ENCODE data around the gene PTGES.
"Not testable (repeated sequence)": the region's sequence is repeated elsewhere in the genome, so short reads cannot be mapped to it uniquely, and the experiment has no call there.

Gene PTGES

DNA sequence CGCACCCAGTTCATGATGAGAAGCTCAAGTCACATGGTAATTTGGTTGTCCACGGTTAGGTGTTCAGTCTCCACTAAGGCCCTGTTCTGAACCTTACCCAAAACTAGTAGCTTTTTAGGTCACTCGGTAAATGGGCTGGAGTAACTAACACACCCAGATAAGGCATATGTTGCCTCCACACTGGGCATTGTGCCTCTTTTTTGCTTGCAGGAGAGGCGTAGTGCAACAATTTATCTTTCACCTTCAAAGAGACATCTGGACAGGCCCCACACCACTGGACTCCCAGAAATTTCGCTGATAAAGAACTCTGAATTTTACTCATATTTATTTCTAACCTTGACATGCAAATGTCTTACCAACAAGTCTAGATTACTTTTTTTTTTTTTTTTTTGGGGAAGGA, 16.8 kb upstream of the PTGES start:
- no peak for DNase-seq

DNA sequence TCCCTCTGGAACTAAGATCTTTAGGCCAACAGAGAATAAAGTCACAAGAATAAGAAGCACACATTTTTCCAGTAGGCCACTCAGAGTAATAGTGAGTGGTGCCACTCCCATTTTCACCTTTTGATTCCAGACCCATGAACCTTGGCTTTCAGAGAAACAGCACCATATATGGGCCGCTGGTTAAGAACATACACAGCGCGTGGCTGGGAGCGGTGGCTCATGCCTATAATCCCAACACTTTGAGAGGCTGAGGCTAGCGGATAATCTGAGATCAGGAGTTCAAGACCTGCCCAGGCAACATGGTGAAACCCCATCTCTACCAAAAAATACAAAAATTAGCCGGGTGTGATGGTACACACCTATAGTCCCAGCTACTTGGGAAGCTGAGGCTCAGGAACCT, 15.6 kb upstream of the PTGES start:
- DNase-seq, result no peak

DNA sequence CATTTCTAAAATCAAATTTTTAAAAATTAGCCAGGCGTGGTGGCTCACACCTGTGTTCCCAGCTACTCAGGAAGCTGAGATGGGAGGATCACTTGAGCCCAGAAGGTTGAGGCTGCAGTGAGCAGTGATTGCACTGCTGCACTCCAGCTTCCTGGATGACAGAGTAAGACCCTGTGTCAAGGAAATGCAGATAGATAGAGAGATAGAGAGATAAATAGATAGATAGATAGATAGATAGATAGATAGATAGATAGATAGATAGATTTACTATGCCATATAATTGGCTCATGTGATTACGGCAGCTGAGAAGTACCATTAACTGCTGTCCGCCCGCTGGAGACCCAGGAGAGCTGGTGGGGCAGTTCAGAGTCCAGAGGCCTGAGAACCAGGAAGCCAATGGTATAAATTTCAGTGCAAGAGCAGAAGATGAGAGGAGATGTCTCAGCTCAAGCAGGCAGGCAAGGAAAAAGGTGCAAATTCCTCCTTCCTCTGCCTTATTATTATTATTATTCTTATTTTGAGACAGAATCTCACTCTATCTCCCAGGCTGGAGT, 13.0 kb upstream of the PTGES start:
- DNase-seq, result no peak

DNA sequence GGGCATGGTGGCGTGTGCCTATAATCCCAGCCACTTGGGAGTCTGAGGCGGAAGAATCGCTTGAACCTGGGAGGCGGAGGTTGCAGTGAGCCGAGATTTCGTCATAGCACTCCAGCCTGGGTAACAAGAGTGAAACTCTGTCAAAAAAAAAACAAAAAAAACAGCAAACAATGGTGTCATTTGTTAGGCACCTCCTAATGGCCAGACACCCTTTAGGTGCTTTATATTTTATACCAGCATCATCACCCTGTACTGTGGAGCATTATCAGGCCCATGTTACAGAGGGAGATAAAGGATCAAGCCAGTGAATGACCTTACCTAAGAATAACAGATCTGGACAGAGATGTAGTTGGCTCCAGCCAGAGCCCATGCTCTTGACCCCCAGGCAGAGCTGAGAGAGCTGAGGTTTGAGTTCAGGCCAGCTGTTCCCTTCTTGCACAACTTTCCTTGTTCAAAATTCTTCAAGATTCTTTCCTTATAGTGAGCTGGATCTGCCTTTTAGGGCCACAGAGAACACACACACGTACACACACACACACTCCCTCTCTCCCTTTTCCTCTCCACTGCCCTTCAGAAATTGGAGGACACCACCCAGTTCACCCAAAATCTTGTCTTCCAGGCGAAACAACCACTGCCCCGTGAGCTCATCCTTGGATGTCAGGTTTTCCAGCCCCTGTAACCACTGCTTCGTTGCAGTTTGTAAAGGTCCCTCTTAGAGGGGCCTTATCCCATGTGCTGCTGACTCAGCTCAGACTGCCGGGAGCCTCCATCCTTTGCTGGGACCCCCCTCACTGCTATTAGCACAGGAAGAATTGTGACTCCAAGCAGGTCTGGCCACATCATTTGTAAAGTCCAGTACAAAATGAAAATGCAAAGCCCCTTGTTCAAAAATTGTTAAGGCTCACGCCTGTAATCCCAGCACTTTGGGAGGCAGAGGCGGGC, 10.4 kb upstream of the PTGES start:
- no peak for DNase-seq

GRCh38 chr9:129762370-129762984, 9.6 kb upstream of the PTGES start:
- not testable (repeated sequence) for DNase-seq

DNA sequence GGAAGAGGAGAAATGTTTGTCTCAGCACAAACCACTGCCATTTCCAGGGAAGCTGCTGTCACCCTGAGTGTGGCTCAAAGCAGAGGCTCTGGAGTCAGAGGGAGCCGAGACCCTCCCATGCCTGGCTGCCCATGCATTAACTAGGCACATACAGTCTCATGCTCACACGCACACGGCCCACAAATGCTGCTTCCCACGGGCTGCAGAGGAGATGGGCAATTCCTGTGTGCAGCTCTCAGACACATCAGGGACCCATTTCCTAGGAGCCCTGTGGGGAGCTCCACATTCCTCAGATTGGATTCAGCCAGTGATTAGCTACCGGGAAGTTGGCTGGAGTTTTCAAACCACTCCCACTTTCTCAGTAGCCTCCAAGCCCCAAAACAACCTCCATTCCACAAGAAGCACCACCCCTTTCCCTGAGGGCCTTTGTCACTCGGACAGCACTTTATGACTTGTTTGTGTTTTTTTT, 9.1 kb upstream of the PTGES start:
- DNase-seq, result no peak

DNA sequence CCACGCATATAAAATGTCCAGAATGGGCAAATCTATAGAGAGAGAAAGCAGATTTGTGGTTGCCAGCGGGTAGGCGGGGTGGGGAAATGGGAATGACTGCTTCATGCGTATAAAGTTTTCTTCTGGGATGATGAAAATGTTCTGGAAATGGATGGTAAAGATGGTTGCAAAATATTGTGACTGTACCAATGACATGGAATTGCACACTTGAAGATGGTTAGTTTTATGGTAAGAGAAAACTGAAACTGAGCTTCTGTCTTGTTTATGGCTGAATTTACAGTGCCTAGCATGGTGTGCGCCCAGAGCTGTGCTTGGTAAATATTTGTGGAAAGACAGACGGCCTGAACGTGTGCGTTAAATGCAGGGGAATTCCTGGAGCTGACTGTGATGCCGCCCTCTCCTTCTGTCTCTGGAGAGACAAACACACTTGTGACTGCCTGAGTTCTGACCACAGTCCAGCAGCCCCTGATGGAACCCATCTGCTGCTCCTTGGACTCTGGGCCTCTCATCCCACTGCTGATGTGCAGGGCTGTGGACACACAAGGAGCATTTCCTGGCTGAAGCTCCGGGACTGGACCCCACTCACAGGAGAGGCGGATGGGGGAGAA, 8.6 kb upstream of the PTGES start:
- no peak for DNase-seq

GRCh38 chr9:129760784-129761183, 7.9 kb upstream of the PTGES start:
- DNase-seq, result not testable (repeated sequence)

DNA sequence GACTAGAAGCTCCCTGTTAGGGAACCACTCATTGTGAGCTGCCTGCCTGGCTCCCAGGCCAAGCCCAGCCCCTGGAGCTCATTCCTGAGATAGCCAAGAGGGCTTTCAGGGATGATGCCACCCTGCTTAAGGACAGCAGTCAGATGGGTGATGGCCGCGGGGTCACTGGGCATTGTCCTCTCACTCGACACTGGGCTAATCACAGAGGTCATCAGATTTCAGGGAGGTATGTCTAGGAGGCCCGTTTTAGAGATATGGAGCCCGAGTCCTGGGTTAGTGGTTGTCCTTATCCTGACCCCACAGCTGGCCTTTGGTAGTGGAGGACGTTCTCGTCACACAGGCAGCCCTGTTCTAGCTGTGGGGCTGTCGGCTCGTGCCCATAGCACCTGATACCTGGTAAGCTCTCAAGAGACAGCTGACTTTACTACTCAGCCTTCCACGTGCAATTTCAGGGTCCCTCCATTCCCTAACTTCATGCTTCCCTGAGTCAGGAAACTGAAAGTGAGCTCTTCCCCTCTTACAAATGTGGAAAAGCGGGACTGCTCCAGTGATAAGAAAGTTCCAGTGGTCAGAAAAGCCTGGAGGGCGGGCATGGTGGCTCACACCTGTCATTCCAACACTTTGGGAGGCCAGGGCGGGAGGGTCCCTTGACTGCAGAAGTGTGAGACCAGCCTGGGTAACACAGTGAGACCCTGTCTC, 7.1 kb upstream of the PTGES start:
- no peak for DNase-seq

- DNase-seq, result no peak
Measured at GRCh38 chr9:129759319-129759718, 6.5 kb upstream of the PTGES start.

GRCh38 chr9:129757045-129757444, 4.2 kb upstream of the PTGES start:
- no peak for DNase-seq

GRCh38 chr9:129756191-129756590, 3.3 kb upstream of the PTGES start:
- no peak for DNase-seq

GRCh38 chr9:129755151-129755550, 2.3 kb upstream of the PTGES start:
- DNase-seq, result no peak

GRCh38 chr9:129751841-129752801, 721 bp downstream of the PTGES start:
- DNase-seq, result peak; percentile 42

GRCh38 chr9:129750013-129750638, 2.7 kb downstream of the PTGES start:
- DNase-seq, result no peak

DNA sequence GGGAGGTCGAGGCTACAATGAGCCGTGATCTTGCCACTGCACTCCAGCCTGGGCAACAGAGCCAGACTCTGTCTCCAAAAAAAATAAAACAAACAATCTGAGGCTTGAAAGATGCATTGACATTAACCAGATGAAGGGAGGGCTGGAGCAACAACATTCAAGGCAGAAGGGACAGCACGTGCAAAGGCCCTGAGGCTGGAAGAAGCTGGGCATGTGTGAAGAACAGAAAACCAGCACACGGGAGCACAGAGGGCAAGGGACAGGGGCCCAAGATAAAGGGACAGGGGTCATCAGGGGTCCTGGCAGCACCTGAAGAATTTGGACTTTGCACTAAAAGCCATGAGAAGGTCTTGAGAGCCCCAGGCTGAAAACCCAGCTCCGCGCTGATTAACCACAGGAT, 3.3 kb downstream of the PTGES start:
- DNase-seq, result no peak

- DNase-seq, result not testable (repeated sequence)
Measured at GRCh38 chr9:129749052-129749451, 3.8 kb downstream of the PTGES start.

GRCh38 chr9:129748249-129748648, 4.6 kb downstream of the PTGES start:
- no peak for DNase-seq

GRCh38 chr9:129746092-129746777, 6.6 kb downstream of the PTGES start:
- no peak for DNase-seq

GRCh38 chr9:129745200-129745599, 7.6 kb downstream of the PTGES start:
- DNase-seq, result no peak

All from DMS153 (cell line).